H1 (cell line): ENCODE data around the gene PRKCD. TPM values are rescaled to one million over a fixed set of nuclear protein-coding genes. Genes with fewer than 3 reads are reported as not detected.

Experiments used
- ASH2L ChIP-seq: fragments of 200-600, 300-600 bp; sonication (generic); IDR thresholded peaks from one replicate; pipeline ENCODE4 v1.7.1; 2017; ENCODE audit warnings: low read length
- CEBPB ChIP-seq: IDR thresholded peaks from 2 replicates; pipeline ENCODE4 v1.6.1; 2012; ENCODE audit warnings: low read depth, low read length
- JUN ChIP-seq: IDR thresholded peaks from 2 replicates; pipeline ENCODE4 v1.6.1; 2011; ENCODE audit warnings: low read depth, mild to moderate bottlenecking, improper control_type of control experiment, low read length
- KDM1A ChIP-seq: fragments of 200-600, 300-600 bp; sonication (generic); IDR thresholded peaks from 2 replicates; pipeline ENCODE4 v1.7.1; 2016; ENCODE audit warnings: mild to moderate bottlenecking, low read length, borderline replicate concordance
- RXRA ChIP-seq: IDR thresholded peaks from 2 replicates; pipeline ENCODE4 v1.6.1; 2011; ENCODE audit warnings: low read depth, mild to moderate bottlenecking, low read length, moderate library complexity; ENCODE audit not compliant: insufficient read depth
- SAP30 ChIP-seq: fragments of 300-600 bp; sonication (generic); IDR thresholded peaks from 2 replicates; pipeline ENCODE4 v1.7.1; 2012; ENCODE audit warnings: low read length, moderate library complexity, mild to moderate bottlenecking, inconsistent platforms; ENCODE audit not compliant: insufficient read depth, insufficient replicate concordance
- TEAD4 ChIP-seq: IDR thresholded peaks from 2 replicates; pipeline ENCODE4 v1.6.1; 2012; ENCODE audit warnings: low read depth, low read length, inconsistent platforms, mixed read lengths
- ZNF274 ChIP-seq: IDR thresholded peaks from 2 replicates; pipeline ENCODE4 v1.7.0; 2012; ENCODE audit warnings: low read length, borderline replicate concordance; ENCODE audit errors: extremely low read depth
- polyA plus RNA-seq, 7 experiments: library from polyadenylated mRNA; depleted of rRNA in 3 of 7; stranded (reverse) in 5 of 7; unstranded in 2 of 7; fragments of >200 nt in 5 of 7; fragments of 200-250 nt in 2 of 7; gene quantifications; 1 replicate in 5 of 7; 2 replicates in 1 of 7; 4 replicates in 1 of 7; pipeline versions ENCODE4 v1.2.1 to v1.2.3, GENCODE V29; 2011 to 2013; ENCODE audit warnings: missing spikeins in 2 of 7, mixed read lengths in 2 of 7
- total RNA-seq: library from RNA; stranded (reverse); fragmentation: NEBNext Ultra II Directional; extraction: Animal tissue kit (Norgen Biotek cat#: 25700); gene quantifications from 2 replicates; pipeline ENCODE4 v1.2.1, GENCODE V29; 2021
- TF ChIP-seq, protein P1 (sequence below): IDR thresholded peaks from 2 replicates; pipeline ENCODE4 v1.6.1; 2012; ENCODE audit warnings: inconsistent platforms

Gene PRKCD
- total and polyA plus RNA-seq, 2 of the 8 experiments (the other 6 are each of a cell fraction or from before 2014, with no cell fraction given) = 22.6 to 23.9 TPM

DNA sequence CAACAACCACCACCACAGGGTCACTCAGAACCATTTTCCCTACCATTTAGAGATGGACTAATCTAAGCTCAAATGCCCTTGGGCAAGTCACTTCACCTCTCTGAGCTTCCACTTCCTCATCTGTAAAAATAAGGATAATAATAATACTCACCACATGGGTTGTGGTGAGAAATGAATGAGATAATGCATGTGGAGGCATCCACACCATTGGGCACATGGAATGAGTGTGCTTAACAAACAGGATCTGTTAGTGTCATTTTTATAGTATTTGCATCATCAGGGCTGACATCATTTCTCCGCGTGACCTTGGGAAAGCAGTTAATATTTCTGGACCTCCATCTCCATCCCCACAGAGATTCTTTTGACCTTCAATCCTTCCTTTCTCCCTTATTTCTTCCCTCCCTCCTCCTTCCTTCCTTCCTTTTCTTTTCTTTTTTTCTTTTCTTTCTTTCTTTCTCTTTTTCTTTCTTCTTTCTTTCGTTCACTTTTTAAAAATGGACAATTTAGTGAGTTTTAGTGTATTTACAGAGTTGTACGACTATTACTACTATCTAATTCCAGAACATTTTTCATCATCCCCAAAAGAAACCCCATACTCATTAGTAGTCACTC is 23.1 kb upstream of the PRKCD start (continued):
- TF ChIP-seq ASH2L = no peak
- no peak for TF ChIP-seq CEBPB
- TF ChIP-seq RXRA = no peak
- TF ChIP-seq, protein P1, sequence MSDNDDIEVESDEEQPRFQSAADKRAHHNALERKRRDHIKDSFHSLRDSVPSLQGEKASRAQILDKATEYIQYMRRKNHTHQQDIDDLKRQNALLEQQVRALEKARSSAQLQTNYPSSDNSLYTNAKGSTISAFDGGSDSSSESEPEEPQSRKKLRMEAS = no peak
- TF ChIP-seq SAP30 = no peak
- no peak for TF ChIP-seq ZNF274
- TF ChIP-seq KDM1A = no peak
- no peak for TF ChIP-seq TEAD4
- TF ChIP-seq JUN = no peak
